ENCODE measurements around the gene ANKMY1.

ANKMY1 gene

DNA sequence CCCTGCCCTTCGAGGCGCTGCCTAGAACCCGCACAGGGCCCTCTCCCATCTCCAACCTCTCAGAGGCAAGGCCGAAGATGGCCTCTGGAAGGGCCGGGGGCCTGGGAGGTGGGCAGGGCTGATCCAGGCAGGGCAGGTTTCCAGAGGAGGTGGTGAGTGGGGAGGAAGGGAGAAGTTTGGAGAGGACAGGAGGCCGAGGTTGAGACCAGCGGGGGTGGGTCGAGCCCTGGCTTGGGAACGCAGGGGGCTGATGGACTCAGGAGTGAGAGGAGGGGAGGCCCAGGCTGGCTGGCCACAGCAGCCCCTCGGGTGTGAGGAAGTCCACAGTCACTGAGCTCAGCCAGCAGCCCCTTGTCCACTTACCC, 39.2 kb upstream of the ANKMY1 start:
- DNase-seq = no peak
- no peak for ATAC-seq

DNA sequence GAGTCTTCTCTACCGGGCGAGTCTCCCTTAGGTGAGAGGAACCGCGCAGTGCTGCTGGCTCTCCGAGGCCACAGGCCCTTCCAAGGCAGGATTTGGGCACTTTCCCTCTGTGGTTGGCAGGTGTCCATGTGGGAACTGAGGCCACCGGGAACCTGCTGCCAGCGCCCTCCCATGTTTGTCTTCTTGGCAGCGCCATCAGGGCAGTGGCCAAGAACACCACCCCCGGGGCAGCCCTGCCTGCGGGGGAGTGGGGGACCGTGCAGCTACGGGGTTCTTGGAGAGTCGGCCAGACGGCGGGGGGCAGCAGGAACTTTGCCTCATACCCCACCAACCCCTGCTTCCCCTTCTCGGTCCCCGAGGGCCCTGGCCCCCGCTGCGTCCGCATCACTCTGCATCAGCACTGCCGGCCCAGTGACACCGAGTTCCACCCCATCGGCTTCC, 38.7 kb upstream of the ANKMY1 start:
- no peak for ATAC-seq
- no peak for DNase-seq
- Mint-ChIP-seq H3K4me3 (no peak overlapping the region), H3K4me1 (peaks cover 2% of the 10 kb centered on the region), H3K27me3 (no peaks in the 10 kb centered on the region), H3K9me3 (no peaks in the 10 kb centered on the region), H3K27ac (no peak overlapping the region)

More for the DNA sequence above, 39.2 kb upstream of the ANKMY1 start:
- H3K27me3 Mint-ChIP-seq = no peaks in the 10 kb centered on the region
- no peak overlapping the region for H3K4me3 Mint-ChIP-seq
- peak overlapping the region in 1 of 2 donors; percentile 91 for H3K27ac Mint-ChIP-seq
- no peaks in the 10 kb centered on the region for H3K9me3 Mint-ChIP-seq
- H3K4me1 Mint-ChIP-seq = no peaks in the 10 kb centered on the region

DNA sequence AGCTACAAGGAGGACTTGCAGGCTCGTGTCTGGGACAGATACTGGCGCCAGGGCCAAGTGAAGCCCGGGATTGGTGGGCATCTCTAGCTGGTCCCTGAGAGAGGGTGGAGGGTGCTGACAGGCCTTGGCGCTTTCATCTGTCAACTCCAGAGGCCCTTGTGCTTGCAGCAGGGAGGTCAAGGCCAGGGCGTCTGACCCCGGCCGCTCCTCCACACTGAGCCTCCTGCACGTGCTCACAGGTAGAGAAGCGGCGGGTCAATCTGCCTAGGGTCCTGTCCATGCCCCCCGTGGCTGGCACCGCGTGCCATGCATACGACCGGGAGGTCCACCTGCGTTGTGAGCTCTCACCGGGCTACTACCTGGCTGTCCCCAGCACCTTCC, 38.3 kb upstream of the ANKMY1 start:
- Mint-ChIP-seq H3K27me3 (no peaks in the 10 kb centered on the region), H3K9me3 (no peaks in the 10 kb centered on the region), H3K27ac (peak overlapping the region in 1 of 2 donors; percentile 74), H3K4me1 (peaks cover 6% of the 10 kb centered on the region), H3K4me3 (no peak overlapping the region)
- no peak for ATAC-seq
- DNase-seq = no peak

DNA sequence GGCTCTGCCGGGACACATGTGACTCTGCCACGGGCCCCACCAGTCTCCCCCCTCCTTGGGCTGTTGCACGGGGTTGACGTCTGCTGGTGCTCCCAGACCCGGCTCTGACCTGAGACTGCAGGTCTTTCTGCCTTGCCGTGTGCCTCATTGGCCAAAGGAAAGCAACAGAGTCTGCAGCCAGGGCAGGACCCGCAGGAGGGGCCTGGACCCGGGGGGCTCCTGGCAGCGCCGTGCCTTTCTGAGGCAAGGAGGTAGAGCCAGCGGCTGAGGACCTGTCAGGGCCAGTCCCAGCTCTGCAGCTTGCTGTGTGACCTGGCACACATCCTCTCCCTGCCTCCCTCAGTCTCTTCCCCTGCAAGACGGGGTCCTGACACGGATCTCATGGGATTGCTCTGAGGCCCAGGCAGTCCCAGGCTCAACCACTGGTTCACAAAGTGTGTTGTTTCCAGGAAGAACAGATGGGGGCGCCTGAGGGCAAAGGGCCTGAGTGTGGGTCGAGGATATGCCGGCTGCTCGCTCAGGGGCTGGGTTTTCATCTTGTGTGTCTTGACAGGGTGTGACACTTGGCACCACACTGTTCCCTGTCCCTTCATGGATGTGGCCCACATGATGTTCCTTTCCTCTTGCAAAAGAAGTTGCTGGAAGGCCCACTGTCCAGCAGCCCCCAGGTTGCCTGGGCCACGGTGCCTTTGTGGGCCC, 37.7 kb upstream of the ANKMY1 start:
- no peak overlapping the region for H3K4me3 Mint-ChIP-seq
- H3K4me1 Mint-ChIP-seq = peaks cover 6% of the 10 kb centered on the region
- H3K27me3 Mint-ChIP-seq = no peaks in the 10 kb centered on the region
- peak; percentile 69 for ATAC-seq
- H3K9me3 Mint-ChIP-seq = no peaks in the 10 kb centered on the region
- H3K27ac Mint-ChIP-seq = peak overlapping the region; percentile 45 to 74
- DNase-seq = peak; percentile 40 to 54

DNA sequence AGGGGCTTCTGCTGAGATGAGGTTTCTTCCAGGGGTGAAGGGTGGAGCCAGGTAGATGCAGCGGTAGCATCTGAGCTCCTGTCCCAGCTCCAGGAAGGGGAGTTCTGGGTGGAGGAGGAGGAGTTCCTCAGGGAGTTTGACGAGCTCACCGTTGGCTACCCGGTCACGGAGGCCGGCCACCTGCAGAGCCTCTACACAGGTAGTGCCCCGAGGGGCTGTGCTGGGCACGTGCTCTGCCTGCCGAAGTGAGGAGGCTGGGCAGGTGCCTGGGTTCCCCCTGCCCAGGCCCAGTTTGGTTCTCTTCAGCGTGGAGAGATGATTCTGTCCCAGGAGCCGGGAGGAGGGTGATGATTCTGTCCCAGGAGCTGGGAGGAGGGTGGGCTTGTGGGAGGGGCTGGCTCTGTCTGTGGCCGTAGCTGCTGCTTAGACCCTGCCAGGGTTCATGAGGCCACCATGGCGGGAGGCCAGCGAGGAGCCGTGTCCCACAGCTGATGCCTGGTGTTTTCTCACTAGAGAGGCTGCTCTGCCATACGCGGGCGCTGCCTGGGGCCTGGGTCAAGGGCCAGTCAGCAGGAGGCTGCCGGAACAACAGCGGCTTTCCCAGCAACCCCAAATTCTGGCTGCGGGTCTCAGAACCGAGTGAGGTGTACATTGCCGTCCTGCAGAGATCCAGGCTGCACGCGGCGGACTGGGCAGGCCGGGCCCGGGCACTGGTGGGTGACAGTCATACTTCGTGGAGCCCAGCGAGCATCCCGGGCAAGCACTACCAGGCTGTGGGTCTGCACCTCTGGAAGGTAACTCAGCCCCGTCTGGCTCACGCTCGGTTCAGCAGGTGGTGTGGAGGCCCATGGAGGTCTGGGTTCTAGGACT, 37.0 kb upstream of the ANKMY1 start:
- Mint-ChIP-seq H3K27ac (peak overlapping the region in 1 of 2 donors; percentile 25), H3K27me3 (no peaks in the 10 kb centered on the region), H3K4me3 (no peak overlapping the region), H3K9me3 (no peaks in the 10 kb centered on the region), H3K4me1 (peaks cover 6% of the 10 kb centered on the region)
- ATAC-seq (no peak), DNase-seq (no peak)

DNA sequence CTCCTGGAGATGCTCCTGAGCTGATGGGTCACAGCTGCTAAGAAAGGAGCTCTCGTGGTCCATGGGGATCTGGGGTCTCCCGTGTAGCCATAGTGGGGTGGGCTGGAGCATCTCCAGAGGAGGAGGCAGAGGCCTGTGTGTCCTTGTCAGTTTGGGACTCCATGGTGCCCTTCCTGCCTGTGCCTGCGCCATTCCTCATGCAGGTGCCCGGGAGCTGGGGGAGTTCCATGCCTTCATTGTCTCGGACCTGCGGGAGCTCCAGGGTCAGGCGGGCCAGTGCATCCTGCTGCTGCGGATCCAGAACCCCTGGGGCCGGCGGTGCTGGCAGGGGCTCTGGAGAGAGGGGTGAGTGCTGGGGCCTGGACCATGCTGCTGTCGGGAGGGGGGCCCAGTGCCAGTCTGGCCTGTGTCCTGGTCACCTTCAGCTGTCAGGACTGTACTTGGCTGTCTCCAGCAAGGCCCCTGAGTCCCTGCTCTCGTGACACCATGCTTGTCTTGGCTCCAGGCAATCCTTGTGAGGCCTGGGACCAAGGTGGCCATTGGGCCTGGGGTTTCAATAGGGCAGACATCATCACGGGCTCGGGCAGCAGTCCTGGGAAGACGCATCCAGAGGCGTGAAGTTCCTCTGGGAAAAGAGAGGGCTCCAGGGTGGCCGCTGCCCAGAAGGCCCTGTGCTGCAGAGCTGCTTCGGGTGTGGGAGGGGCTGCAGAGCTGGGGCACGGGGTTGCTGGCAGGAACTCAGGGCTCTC, 36.1 kb upstream of the ANKMY1 start:
- H3K27me3 Mint-ChIP-seq = no peaks in the 10 kb centered on the region
- no peaks in the 10 kb centered on the region for H3K9me3 Mint-ChIP-seq
- no peak overlapping the region for H3K27ac Mint-ChIP-seq
- H3K4me1 Mint-ChIP-seq = peaks cover 14% of the 10 kb centered on the region
- DNase-seq = no peak
- no peak overlapping the region for H3K4me3 Mint-ChIP-seq
- no peak for ATAC-seq

DNA sequence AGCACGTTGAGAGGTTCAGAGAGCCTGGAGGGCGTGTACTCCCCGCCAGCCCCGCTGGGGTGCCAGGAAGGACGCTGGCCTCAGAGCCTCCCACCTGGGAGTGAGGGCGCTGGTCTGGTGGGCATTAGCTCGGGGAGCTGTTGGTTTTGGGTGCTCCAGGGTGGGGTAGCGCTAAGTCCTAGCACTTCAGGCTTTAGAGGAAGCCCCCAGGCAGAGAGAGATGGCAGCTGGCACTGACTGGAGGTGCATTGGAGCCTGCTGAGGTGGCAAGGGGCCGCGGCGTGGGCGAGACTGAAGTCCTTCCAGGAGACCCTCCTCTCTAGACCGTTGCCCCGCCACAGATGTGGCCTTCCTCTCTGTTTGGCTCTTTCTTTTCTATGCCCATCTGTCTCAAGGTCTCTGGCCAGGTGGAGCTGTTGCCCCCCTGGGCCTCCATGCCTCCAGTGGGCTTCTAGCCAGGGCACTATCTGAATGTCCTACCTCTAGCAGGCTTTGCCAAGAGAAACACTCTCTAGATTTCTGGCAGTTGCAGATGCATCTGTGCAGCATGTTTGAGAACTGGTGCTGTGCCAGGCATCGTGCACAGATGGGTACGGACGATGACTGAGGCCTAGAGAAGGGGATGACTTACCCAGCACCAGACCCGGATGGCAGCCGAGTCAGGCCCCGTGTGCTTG, 35.4 kb upstream of the ANKMY1 start:
- Mint-ChIP-seq H3K4me1 (peaks cover 21% of the 10 kb centered on the region), H3K9me3 (no peaks in the 10 kb centered on the region), H3K27me3 (no peaks in the 10 kb centered on the region), H3K27ac (no peak overlapping the region), H3K4me3 (no peak overlapping the region)
- DNase-seq (no peak), ATAC-seq (no peak)

DNA sequence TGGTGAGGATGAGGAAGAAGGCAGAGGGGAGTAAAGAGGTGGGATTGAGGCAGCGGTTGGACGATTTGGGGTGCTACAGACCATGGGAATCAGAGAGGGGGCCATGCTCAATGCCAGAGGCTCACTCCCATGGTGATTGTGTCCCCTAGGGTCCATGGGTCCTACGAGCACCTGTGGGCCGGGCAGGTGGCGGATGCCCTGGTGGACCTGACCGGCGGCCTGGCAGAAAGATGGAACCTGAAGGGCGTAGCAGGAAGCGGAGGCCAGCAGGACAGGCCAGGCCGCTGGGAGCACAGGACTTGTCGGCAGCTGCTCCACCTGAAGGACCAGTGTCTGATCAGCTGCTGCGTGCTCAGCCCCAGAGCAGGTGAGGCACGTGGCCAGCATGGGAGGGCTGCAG, 34.0 kb upstream of the ANKMY1 start:
- H3K27ac Mint-ChIP-seq = peak overlapping the region in 1 of 2 donors; percentile 48
- ATAC-seq (no peak), DNase-seq (no peak)
- peaks cover 32% of the 10 kb centered on the region for H3K4me1 Mint-ChIP-seq
- H3K9me3 Mint-ChIP-seq = no peaks in the 10 kb centered on the region
- no peak overlapping the region for H3K4me3 Mint-ChIP-seq
- H3K27me3 Mint-ChIP-seq = no peaks in the 10 kb centered on the region

DNA sequence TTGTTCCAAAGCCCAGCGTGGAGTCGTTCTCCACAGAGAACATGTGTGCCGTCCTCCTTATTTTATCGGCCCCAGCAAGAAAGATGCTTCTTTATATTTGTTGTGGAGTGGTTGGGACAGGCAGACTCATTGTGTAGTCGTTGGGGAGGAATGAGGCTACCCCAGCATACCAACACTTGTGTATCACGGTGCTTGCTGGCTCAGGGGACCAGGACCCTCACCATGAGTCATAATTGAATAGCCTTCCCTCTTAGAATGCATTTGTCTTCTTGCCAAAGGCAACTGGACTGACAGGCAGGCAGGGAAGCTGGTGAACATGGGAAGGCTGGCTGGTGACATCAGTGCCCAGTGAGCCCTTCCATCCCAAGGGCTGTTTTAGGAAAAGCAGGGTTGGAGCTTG, 33.4 kb upstream of the ANKMY1 start:
- no peaks in the 10 kb centered on the region for H3K9me3 Mint-ChIP-seq
- H3K27me3 Mint-ChIP-seq = no peaks in the 10 kb centered on the region
- H3K4me1 Mint-ChIP-seq = peaks cover 32% of the 10 kb centered on the region
- ATAC-seq = no peak
- H3K4me3 Mint-ChIP-seq = no peak overlapping the region
- DNase-seq = no peak
- H3K27ac Mint-ChIP-seq = peak overlapping the region in 1 of 2 donors; percentile 40

DNA sequence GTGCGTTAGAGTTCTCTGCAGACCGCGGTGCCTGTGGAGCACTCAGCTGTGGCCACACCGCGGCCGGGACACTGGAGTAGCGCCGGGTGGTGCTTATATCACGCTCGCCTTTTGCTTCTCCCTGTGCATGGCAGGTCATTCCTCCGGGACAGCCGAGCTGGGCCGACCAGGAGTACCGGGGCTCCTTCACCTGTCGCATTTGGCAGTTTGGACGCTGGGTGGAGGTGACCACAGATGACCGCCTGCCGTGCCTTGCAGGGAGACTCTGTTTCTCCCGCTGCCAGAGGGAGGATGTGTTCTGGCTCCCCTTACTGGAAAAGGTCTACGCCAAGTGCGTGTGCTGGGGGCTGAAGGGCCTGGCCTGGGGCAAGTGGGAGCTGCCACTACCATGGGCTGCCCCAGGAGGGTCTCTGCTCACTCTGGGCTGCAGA, 32.9 kb upstream of the ANKMY1 start:
- no peaks in the 10 kb centered on the region for H3K27me3 Mint-ChIP-seq
- peaks cover 37% of the 10 kb centered on the region for H3K4me1 Mint-ChIP-seq
- ATAC-seq = no peak
- H3K4me3 Mint-ChIP-seq = no peak overlapping the region
- H3K9me3 Mint-ChIP-seq = no peaks in the 10 kb centered on the region
- no peak overlapping the region for H3K27ac Mint-ChIP-seq
- no peak for DNase-seq

DNA sequence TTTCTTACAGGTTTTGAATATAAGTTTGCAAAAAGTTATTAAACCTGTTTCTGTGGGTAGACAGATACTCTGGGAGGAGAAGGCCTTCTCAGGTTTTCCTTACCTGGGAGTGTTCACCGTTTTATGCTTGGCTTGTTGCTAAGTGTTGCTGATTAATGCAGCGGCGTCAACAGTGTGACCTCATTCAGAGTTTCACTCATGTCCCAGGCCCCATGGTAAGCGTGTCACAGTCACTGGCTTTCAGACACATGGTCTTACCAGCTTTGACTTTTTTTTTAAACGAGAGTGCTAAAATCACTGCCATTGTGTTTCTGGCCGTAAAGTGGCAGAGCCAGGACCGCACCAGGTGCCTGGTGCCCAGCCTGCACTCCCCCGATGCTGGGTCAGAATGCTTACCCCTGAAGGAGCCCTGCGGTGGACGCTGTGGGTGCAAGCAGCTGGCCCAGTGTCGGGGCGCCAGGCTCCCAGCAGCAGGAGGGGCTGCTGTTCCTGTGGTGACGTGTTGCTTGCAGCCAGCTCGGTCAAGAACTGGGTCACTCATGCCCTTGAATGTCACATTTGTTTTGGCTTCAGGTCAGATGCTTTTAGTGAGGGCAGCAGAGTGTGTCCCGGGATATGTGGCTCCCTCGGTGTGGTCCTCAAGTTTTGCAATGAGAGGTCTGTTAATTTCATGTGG, 32.2 kb upstream of the ANKMY1 start:
- Mint-ChIP-seq H3K27ac (no peak overlapping the region), H3K9me3 (no peaks in the 10 kb centered on the region), H3K4me1 (peaks cover 42% of the 10 kb centered on the region), H3K27me3 (no peaks in the 10 kb centered on the region), H3K4me3 (no peak overlapping the region)
- DNase-seq = no peak
- no peak for ATAC-seq

DNA sequence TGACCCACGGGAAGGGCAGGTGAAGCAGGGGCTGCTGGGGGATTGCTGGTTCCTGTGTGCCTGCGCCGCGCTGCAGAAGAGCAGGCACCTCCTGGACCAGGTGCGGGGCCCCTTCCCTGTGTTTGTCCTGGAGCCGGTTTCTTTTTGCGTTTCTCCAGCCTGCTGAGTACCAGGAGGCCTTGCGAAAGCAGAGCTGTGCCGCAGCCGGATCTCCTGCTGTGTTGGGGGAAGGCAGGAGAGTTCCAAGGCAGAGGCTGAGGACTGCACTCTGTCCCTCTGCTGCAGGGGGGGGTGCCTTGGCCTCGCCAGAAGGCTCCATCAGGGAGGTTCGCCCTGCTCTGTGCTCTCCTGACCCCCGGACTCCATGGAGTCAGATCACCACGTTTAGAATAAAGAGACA, 31.6 kb upstream of the ANKMY1 start:
- ATAC-seq = no peak
- Mint-ChIP-seq H3K4me1 (peaks cover 48% of the 10 kb centered on the region), H3K27ac (no peak overlapping the region), H3K27me3 (no peaks in the 10 kb centered on the region), H3K9me3 (no peaks in the 10 kb centered on the region), H3K4me3 (no peak overlapping the region)
- DNase-seq = no peak

DNA sequence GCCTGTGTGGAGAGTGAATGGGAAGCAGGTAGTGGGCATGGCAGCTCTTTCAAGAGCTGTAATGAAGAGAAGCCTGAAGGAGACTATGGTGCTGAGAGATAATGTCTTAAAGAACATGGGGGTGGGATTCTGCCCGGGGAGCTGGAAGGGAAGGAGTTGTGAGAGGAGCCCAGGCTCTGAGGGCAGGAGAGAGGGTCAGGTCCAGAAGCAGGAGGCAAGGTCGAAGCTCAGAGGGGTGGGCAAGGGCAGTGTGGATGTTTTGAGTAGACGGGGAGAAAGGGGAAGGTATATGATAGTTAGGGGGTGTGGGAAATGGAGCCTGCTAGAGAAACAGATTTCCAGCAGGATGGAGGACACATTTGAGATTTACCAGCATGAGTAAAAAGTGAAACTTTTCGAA, 30.9 kb upstream of the ANKMY1 start:
- H3K4me3 Mint-ChIP-seq = peak overlapping the region; percentile 11 to 80
- H3K27me3 Mint-ChIP-seq = no peaks in the 10 kb centered on the region
- no peak for DNase-seq
- H3K4me1 Mint-ChIP-seq = peaks cover 51% of the 10 kb centered on the region
- H3K9me3 Mint-ChIP-seq = no peaks in the 10 kb centered on the region
- ATAC-seq = no peak
- peak overlapping the region in 1 of 2 donors; percentile 20 for H3K27ac Mint-ChIP-seq

DNA sequence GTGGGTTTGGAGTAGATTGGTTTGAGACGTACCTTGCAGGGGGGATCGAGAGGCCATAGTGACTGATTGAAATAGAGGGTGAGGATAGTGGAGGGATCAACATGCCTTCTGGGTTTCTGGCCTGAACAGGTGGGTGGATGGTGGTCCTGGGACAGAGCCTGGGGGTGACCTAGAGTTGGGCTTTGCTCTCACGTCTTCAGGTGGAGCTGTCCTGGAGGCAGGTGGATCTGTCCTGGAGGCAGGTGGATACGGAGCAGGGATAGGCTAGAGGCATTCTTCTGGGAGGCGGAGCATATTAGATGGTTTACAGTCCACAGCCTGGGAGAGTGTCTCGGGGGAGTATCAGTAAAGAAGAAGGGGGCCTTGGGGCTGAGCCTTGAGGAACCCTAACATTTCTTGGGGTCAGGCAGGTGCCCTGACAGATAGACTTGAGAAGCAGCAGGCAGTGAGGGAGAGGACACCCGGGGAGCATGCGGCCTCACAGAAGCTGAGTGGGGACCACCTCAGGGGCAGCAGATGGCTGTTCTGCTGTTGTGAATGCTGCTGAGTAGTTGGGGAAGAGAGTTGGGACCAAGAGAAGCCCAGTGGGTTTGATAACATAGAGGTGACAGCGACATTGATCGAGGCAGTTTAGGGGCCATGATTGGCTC, 30.3 kb upstream of the ANKMY1 start:
- no peak for ATAC-seq
- peaks cover 54% of the 10 kb centered on the region for H3K4me1 Mint-ChIP-seq
- H3K27ac Mint-ChIP-seq = peak overlapping the region in 1 of 2 donors; percentile 88
- H3K9me3 Mint-ChIP-seq = no peaks in the 10 kb centered on the region
- no peaks in the 10 kb centered on the region for H3K27me3 Mint-ChIP-seq
- H3K4me3 Mint-ChIP-seq = peak overlapping the region; percentile 80 to 94
- no peak for DNase-seq
